Trophoblast cell (in vitro differentiated cells and primary cell): ENCODE measurements around the gene DNAH14.
A peak's percentile ranks its signal among the peaks of the same experiment; 100 is the strongest.
"Not testable (repeated sequence)": the region's sequence is repeated elsewhere in the genome, so short reads cannot be mapped to it uniquely, and the experiment has no call there.

ENCODE experiments used
- DNase-seq, 2 donors: peaks; one replicate each; pipeline ENCODE4 v3.0.0-alpha.2; 2016
- H2AFZ ChIP-seq: 2 replicates; pipeline ENCODE4 v1.6.1; 2013; ENCODE audit warnings: low read length, moderate library complexity, mild to moderate bottlenecking; ENCODE audit not compliant: insufficient read depth, poor library complexity
- H2AK5ac ChIP-seq: 2 replicates; pipeline ENCODE4 v1.6.1; 2013; ENCODE audit warnings: mild to moderate bottlenecking, low read length
- H2BK120ac ChIP-seq: 2 replicates; pipeline ENCODE4 v1.6.1; 2013; ENCODE audit warnings: low read length, mild to moderate bottlenecking, moderate library complexity; ENCODE audit not compliant: insufficient read depth, poor library complexity
- H2BK12ac ChIP-seq: 2 replicates; pipeline ENCODE4 v1.6.1; 2013; ENCODE audit warnings: mild to moderate bottlenecking, low read length, moderate library complexity
- H2BK5ac ChIP-seq: 2 replicates; pipeline ENCODE4 v1.6.1; 2013; ENCODE audit warnings: low read length, low read depth, moderate library complexity, mild to moderate bottlenecking; ENCODE audit not compliant: poor library complexity
- H3K14ac ChIP-seq: 2 replicates; pipeline ENCODE4 v1.6.1; 2013; ENCODE audit warnings: mild to moderate bottlenecking, low read length
- H3K18ac ChIP-seq: 2 replicates; pipeline ENCODE4 v1.6.1; 2013; ENCODE audit warnings: mild to moderate bottlenecking, low read length
- H3K23ac ChIP-seq: 2 replicates; pipeline ENCODE4 v1.6.1; 2013; ENCODE audit warnings: low read length
- H3K27ac ChIP-seq: 2 replicates; pipeline ENCODE4 v1.5.1; 2013; ENCODE audit warnings: low read depth, mild to moderate bottlenecking, inconsistent platforms, low read length, moderate library complexity
- H3K27me3 ChIP-seq: 2 replicates; pipeline ENCODE4 v1.6.1; 2013; ENCODE audit warnings: inconsistent platforms, mild to moderate bottlenecking, low read length, moderate library complexity; ENCODE audit not compliant: insufficient read depth
- H3K36me3 ChIP-seq, 2 experiments: 1 replicate in 1 of 2; 2 replicates in 1 of 2; pipeline ENCODE4 v1.6.1; 2013; ENCODE audit warnings: low read length in 2 of 2, mild to moderate bottlenecking in 2 of 2, moderate library complexity in 1 of 2; ENCODE audit not compliant: insufficient read depth in 2 of 2, control insufficient read depth in 1 of 2
- H3K4ac ChIP-seq: 2 replicates; pipeline ENCODE4 v1.6.1; 2013; ENCODE audit warnings: low read depth, mild to moderate bottlenecking, low read length, moderate library complexity
- H3K4me1 ChIP-seq, 2 experiments: 1 replicate in 1 of 2; 2 replicates in 1 of 2; pipeline ENCODE4 v1.6.1; 2013; ENCODE audit warnings: low read length in 2 of 2, mild to moderate bottlenecking in 2 of 2, moderate library complexity in 1 of 2; ENCODE audit not compliant: insufficient read depth in 2 of 2, control insufficient read depth in 1 of 2
- H3K4me2 ChIP-seq: 2 replicates; pipeline ENCODE4 v1.6.1; 2013; ENCODE audit warnings: inconsistent platforms, mild to moderate bottlenecking, low read length, moderate library complexity
- H3K4me3 ChIP-seq: 2 replicates; pipeline ENCODE4 v1.5.1; 2013; ENCODE audit warnings: mild to moderate bottlenecking, low read depth, low read length, inconsistent platforms
- H3K79me1 ChIP-seq: one replicate; pipeline ENCODE4 v1.6.1; 2013; ENCODE audit warnings: low read length
- H3K79me2 ChIP-seq: 2 replicates; pipeline ENCODE4 v1.6.1; 2013; ENCODE audit warnings: low read length, mild to moderate bottlenecking; ENCODE audit not compliant: control insufficient read depth, insufficient read depth, poor library complexity
- H3K9ac ChIP-seq: 2 replicates; pipeline ENCODE4 v1.6.1; 2013; ENCODE audit warnings: mild to moderate bottlenecking, low read length
- H3K9me3 ChIP-seq: 2 replicates; pipeline ENCODE4 v1.6.1; 2013; ENCODE audit warnings: low read depth, mild to moderate bottlenecking, control low read depth, inconsistent platforms, low read length; ENCODE audit not compliant: insufficient read depth
- H4K12ac ChIP-seq: 2 replicates; pipeline ENCODE4 v1.6.1; 2013; ENCODE audit warnings: low read depth, mild to moderate bottlenecking, low read length, moderate library complexity
- H4K8ac ChIP-seq: 2 replicates; pipeline ENCODE4 v1.6.1; 2013; ENCODE audit warnings: low read depth, mild to moderate bottlenecking, low read length, moderate library complexity
- H4K91ac ChIP-seq: one replicate; pipeline ENCODE4 v1.6.1; 2013; ENCODE audit warnings: low read depth, mild to moderate bottlenecking, low read length, moderate library complexity
- WGBS: extraction: QIAGEN DNeasy Blood & Tissue Kit; methylation state at CpG from one replicate; pipeline ENCODE4 v1.1.7; 2013; ENCODE audit warnings: missing lambda C conversion rate; ENCODE audit not compliant: insufficient read length, insufficient coverage; ENCODE audit errors: extremely low coverage; 5-methylcytosine and 5-hydroxymethylcytosine counted together

The DNAH14 gene

DNA sequence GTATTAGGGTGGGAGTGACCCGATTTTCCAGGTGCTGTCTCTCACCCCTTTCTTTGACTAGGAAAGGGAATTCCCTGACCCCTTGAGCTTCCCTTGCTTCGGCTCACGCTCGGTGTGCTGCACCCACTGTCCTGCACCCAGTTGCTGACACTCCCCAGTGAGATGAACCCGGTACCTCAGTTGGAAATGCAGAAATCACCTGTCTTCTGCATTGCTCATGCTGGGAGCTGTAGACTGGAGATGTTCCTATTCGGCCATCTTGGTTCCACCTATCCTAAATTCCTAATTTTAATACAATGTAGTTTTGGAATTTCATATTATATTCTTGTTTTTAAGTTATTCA is 16.8 kb downstream of the DNAH14 start:
- H3K79me1 ChIP-seq, H3K36me3 ChIP-seq, H3K4ac ChIP-seq, H3K4me3 ChIP-seq, H2BK120ac ChIP-seq, H3K9me3 ChIP-seq, H3K14ac ChIP-seq, DNase-seq, H4K91ac ChIP-seq, H3K4me2 ChIP-seq, H3K9ac ChIP-seq, H3K27ac ChIP-seq, H3K27me3 ChIP-seq, H4K8ac ChIP-seq, H3K18ac ChIP-seq, H3K79me2 ChIP-seq, H3K23ac ChIP-seq, H2AFZ ChIP-seq, H2AK5ac ChIP-seq, H2BK12ac ChIP-seq, H4K12ac ChIP-seq, H3K4me1 ChIP-seq, H2BK5ac ChIP-seq: not testable (repeated sequence)
- no CpG with 5 or more reads among the region's 6 CpGs for WGBS

DNA sequence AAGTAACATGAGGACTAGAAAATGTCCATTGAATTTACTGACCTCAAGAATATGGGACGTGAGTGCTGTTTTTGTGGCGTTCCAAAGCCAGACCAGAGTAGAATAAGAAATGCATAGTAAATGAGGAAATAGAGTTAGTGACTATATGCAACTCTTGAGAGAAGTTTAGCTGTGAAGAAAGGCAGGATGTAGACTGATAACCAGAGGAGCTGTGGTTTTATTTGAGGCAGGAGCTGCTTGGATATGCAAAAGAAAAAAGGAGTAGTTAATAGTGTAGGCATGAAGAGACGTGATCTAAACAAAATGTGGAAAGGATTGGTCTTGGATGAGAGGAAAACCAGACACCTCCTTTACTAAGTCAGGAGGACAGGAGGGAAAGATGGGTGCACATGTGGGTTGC is 28.2 kb downstream of the DNAH14 start:
- Histone ChIP-seq H3K9me3 (no peaks in the 10 kb centered on the region), H3K18ac (no peak overlapping the region), H3K4me2 (no peak overlapping the region), H4K12ac (no peak overlapping the region), H2BK5ac (no peak overlapping the region), H3K4ac (no peak overlapping the region), H3K4me3 (no peak overlapping the region), H2AFZ (no peak overlapping the region), H2BK12ac (no peak overlapping the region), H3K14ac (no peak overlapping the region), H3K4me1 (no peaks in the 10 kb centered on the region), H3K36me3 (no peaks in the 10 kb centered on the region), H3K79me2 (no peaks in the 10 kb centered on the region), H2BK120ac (no peak overlapping the region), H3K79me1 (no peaks in the 10 kb centered on the region), H4K8ac (no peak overlapping the region), H3K23ac (no peak overlapping the region), H3K27me3 (no peaks in the 10 kb centered on the region), H2AK5ac (no peak overlapping the region), H3K9ac (no peak overlapping the region), H4K91ac (no peak overlapping the region), H3K27ac (no peak overlapping the region)
- no CpG with 5 or more reads among the region's 3 CpGs for WGBS
- DNase-seq, result no peak

DNA sequence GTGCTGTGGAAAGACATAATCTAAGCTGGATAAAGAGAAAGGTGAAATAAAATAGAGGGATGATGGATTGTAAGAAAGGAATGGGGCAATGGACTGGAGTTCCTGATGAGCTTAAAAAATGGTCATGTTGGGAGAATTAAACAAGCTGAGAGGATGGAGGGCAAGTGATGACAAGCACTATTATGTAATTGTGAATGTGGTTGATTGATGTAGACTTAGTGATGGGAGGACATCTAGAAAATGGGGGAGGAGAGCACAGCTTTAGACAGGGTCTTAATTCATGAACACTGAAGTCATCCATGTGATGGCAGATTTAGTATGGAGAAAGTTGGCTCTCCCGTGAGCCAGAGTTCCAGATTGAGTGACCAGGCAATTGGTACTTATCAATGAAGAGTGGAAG is 29.0 kb downstream of the DNAH14 start:
- Histone ChIP-seq H4K91ac (no peak overlapping the region), H2AFZ (no peak overlapping the region), H3K27ac (no peak overlapping the region), H3K4me2 (no peak overlapping the region), H3K4me3 (no peak overlapping the region), H3K4ac (no peak overlapping the region), H2BK120ac (no peak overlapping the region), H3K79me1 (no peaks in the 10 kb centered on the region), H3K23ac (no peak overlapping the region), H3K4me1 (no peaks in the 10 kb centered on the region), H4K12ac (no peak overlapping the region), H2AK5ac (no peak overlapping the region), H2BK12ac (no peak overlapping the region), H3K18ac (no peak overlapping the region), H3K9ac (no peak overlapping the region), H3K79me2 (no peaks in the 10 kb centered on the region), H3K27me3 (no peaks in the 10 kb centered on the region), H3K36me3 (no peaks in the 10 kb centered on the region), H3K14ac (no peak overlapping the region), H4K8ac (no peak overlapping the region), H3K9me3 (no peaks in the 10 kb centered on the region), H2BK5ac (no peak overlapping the region)
- DNase-seq, result no peak
- WGBS, result no CpG with 5 or more reads among the region's 1 CpG

DNA sequence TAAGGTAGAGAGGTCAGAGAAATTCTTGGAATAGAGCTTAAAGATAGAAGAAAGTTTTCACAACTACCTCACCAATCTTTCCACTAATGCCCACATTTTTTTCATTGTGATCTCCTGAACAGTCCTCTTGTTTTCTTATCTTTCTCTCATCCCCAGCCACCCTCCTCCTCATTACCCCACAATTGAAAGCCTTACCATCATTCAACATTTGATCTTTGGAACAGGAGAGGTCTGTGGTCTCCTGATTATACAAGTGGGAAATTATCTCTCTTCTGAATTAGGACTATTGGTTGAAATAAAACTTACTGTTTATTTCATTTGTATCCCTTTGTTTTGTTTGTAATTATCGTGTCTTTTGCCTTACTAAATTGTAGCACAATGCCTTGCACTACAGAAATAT is 29.6 kb downstream of the DNAH14 start:
- peak; percentile 0 to 71 for DNase-seq
- no CpG with 5 or more reads among the region's 1 CpG for WGBS
- no peak overlapping the region for H3K4me3 ChIP-seq
- no peak overlapping the region for H3K9ac ChIP-seq
- H2BK12ac ChIP-seq, result no peak overlapping the region
- H4K8ac ChIP-seq, result no peak overlapping the region
- H3K4ac ChIP-seq, result no peak overlapping the region
- no peak overlapping the region for H2BK5ac ChIP-seq
- no peaks in the 10 kb centered on the region for H3K9me3 ChIP-seq
- H3K4me1 ChIP-seq, result no peaks in the 10 kb centered on the region
- H4K91ac ChIP-seq, result no peak overlapping the region
- H2AFZ ChIP-seq, result no peak overlapping the region
- H4K12ac ChIP-seq, result no peak overlapping the region
- no peak overlapping the region for H3K23ac ChIP-seq
- H3K4me2 ChIP-seq, result no peak overlapping the region
- H3K27ac ChIP-seq, result no peak overlapping the region
- H3K14ac ChIP-seq, result no peak overlapping the region
- H3K36me3 ChIP-seq, result no peaks in the 10 kb centered on the region
- H3K18ac ChIP-seq, result no peak overlapping the region
- H3K27me3 ChIP-seq, result no peaks in the 10 kb centered on the region
- no peaks in the 10 kb centered on the region for H3K79me1 ChIP-seq
- no peak overlapping the region for H2AK5ac ChIP-seq
- no peaks in the 10 kb centered on the region for H3K79me2 ChIP-seq
- H2BK120ac ChIP-seq, result no peak overlapping the region

DNA sequence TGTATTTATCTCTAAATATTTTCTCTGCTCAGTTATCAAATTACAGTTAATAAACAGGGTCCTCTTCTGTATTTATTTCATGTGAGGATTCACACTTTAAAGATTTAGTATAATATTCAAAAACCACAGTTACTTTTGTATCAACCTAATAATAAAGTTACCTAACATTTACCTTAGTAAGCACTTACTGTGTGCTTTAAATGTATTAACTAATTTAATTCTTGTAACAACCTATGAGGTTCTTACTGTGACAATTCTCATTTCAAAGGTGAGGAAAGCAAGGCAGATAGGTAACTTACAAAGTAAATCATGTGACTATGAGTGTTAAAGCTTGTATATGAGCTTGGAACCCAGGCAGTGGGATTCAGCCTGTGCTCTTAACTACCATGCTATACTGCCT is 30.2 kb downstream of the DNAH14 start:
- no peak overlapping the region for H3K9ac ChIP-seq
- no peak overlapping the region for H2BK5ac ChIP-seq
- H3K27me3 ChIP-seq, result no peaks in the 10 kb centered on the region
- no peak overlapping the region for H3K23ac ChIP-seq
- H2AFZ ChIP-seq, result no peak overlapping the region
- H3K4ac ChIP-seq, result no peak overlapping the region
- H3K27ac ChIP-seq, result no peak overlapping the region
- H3K9me3 ChIP-seq, result no peaks in the 10 kb centered on the region
- no peak overlapping the region for H2BK12ac ChIP-seq
- H3K18ac ChIP-seq, result no peak overlapping the region
- H2AK5ac ChIP-seq, result no peak overlapping the region
- H4K12ac ChIP-seq, result no peak overlapping the region
- H4K91ac ChIP-seq, result no peak overlapping the region
- H2BK120ac ChIP-seq, result no peak overlapping the region
- no peaks in the 10 kb centered on the region for H3K79me2 ChIP-seq
- H3K14ac ChIP-seq, result no peak overlapping the region
- H3K4me2 ChIP-seq, result no peak overlapping the region
- no peaks in the 10 kb centered on the region for H3K36me3 ChIP-seq
- H3K4me3 ChIP-seq, result no peak overlapping the region
- no peaks in the 10 kb centered on the region for H3K4me1 ChIP-seq
- no peak overlapping the region for H4K8ac ChIP-seq
- H3K79me1 ChIP-seq, result no peaks in the 10 kb centered on the region
- no peak for DNase-seq
